CD4-positive, alpha-beta T cell treated with Interleukin-21 for 1 hour (primary cell): ENCODE measurements around the gene MAP3K15.
A peak's percentile ranks its signal among the peaks of the same experiment; 100 is the strongest.

Experiments
- DNase-seq: peaks from one replicate; pipeline ENCODE4 v3.0.0-alpha.2; 2020

The MAP3K15 gene

DNA sequence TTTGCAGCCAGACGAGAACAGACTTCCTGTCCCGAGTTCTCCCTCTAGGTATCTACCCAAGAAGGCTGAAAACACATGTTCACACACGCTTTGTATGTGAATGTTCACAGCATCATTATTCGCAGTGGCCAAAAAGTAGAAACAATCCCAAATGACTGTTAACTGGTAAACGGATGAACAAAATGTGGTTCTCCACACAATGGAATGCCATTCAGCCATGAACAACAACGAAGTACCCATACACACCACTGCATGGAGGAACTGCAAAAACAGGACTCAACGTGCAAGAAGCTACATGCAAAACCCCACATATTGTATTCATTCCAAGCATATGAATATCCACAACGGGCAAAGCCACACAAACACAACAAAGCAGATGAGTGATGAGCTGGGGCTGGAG lies 126.6 kb downstream of the MAP3K15 start:
- DNase-seq = no peak

GRCh38 chrX:19388064-19388679 lies 127.1 kb downstream of the MAP3K15 start:
- no peak for DNase-seq

DNA sequence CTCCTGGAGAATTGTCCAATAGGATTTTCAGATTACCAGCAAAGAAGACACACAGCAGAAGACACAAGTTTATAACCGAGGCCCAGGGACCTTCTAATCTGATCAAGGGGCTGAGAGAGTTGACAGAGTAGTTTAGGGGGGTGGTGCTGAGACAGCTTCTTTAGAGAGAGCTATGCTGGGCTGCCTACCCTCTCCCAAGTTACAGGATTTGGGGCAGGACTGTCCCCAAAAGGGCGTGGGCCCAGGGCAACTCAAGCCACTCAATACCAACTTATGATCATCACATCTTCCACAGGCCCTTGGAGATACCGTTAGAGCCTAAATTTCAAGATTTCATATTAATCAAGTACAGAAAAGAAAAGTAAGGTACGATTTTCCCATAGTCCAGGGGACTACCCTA lies 128.6 kb downstream of the MAP3K15 start:
- DNase-seq = no peak

DNA sequence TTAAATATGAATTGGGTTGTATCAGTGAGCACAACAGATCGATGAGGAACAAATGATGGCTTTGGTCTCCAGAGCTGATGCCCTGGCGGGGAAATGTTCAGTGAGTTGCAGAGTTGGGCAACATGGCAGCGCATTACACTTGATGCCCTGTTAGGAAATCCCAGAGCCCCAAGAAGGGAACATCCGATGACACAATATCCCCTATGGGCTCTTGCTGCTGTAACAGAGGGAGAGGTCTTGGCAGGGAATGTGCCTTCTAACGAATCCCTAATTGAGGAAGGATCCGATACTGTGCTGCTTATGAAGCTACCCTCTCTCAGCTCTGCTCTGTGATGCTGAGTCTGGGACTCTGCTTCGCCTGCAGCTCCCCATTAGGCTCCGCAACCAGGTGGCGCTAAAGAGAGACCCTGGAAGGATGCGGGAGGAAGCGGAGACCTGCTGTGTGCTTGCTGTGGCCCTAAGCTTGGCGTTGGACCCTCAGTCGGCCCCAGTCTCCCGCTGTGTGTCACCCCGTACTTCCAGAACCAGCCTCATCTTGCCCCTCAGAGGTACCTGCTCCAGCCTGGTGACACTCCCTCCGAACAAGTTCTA lies 132.7 kb downstream of the MAP3K15 start:
- DNase-seq = peak; percentile 48

DNA sequence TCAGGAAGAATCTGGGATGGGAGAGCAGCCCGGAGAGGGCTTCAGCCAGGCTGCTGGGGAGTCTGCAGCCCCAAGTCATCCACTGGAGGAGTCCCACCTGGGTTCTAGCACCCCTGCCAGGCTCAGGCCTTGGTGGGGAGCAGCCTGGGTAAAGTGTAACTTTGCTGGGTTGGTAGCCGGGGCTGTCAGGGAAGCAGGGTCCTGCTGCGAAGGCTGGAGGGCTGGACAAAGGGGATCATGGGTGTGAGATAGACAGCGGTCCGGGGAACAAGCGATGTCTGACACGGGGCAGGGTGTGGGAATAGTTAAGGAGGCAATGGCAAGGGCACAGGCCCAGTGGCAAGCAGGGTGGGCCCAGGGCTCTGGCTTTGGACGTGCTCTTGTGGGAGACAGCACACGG lies 134.0 kb downstream of the MAP3K15 start:
- no peak for DNase-seq

- no peak for DNase-seq
Observed at GRCh38 chrX:19377799-19378198, 137.5 kb downstream of the MAP3K15 start.

- no peak for DNase-seq
Observed at GRCh38 chrX:19375546-19375945, 139.8 kb downstream of the MAP3K15 start.

GRCh38 chrX:19373351-19373891 lies 141.9 kb downstream of the MAP3K15 start:
- no peak for DNase-seq

DNA sequence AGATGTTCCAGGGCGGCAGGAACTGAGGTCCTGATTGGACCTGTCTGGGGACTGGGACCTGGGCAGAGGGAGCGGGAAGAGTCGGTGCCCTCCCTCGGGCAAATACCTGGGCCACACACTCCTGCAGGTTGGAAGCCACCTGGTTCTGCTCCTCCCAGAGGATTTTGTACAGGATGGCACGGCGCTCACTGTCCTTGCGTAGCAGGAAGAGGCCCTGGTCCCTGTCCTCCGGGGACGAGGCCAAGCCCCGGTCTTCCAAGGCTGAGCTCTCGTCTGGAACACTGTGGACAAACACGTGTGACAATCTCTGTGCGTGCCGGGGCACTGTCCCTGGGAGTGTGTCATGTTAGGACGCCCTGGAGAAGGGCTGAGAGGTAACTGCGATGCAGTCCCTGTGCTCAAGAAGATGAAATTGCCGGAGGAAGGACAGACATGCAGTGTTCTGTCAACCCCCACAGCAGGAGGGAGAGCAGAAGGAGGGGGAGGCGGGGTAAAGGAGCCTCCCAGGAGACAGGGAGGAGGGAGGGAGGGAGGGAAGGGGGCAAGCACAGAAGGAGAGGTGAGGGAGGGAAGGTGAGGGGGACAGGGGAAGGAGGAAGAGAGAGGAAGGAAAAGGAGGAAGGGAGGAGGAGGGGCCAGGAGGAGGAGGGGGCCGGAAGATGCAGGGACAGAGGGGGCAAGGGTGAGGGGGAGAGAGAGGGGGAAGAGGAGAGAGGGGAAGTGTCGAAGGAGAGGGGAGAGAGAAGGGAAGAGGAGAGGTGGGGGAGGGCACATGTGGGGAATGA lies 142.6 kb downstream of the MAP3K15 start:
- DNase-seq = no peak

DNA sequence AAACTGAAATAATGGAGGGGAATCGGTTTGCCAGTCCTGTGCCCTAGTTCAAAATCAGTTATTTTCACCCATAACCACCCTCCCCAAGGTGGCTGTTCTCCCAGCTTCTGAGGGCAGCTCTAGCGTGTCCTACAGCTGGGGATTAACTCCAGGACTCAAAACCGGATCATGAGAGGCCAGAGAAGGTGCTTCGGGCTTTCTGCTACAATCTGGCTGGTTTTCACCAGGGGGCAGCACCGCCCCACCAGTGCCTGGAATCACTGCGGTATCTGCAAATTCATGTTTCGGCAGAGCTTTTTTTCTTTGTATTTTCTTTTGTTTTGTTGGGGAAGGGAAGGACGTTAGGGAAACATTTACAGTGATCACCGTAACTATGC lies 143.2 kb downstream of the MAP3K15 start:
- DNase-seq = peak; percentile 63

GRCh38 chrX:19370061-19370460 lies 145.2 kb downstream of the MAP3K15 start:
- no peak for DNase-seq

- no peak for DNase-seq
Observed at GRCh38 chrX:19368576-19368975, 146.7 kb downstream of the MAP3K15 start.

GRCh38 chrX:19361701-19362100 lies 153.6 kb downstream of the MAP3K15 start:
- DNase-seq = no peak

DNA sequence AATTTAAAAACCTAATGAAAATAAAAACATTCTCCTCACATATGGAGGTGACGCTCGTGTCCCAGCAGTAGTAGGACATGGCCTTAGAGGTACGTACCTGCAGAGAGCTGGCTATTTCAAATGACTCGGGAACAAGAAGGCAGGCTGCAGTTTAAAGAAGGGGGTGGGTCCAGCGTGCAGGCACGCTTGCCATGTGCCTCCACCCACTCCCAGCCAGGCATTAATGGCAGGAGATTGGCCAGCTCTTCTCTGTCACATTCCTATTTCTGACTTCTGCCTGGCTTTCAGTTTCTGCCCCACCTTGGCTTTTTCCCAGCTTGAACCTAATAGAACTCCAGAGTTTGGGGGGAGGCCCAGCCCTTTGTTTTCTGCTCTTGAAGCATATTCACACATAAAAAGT lies 154.4 kb downstream of the MAP3K15 start:
- no peak for DNase-seq

- DNase-seq = no peak
Observed at GRCh38 chrX:19358521-19358920, 156.8 kb downstream of the MAP3K15 start.

GRCh38 chrX:19354625-19355024 lies 160.7 kb downstream of the MAP3K15 start:
- no peak for DNase-seq

DNA sequence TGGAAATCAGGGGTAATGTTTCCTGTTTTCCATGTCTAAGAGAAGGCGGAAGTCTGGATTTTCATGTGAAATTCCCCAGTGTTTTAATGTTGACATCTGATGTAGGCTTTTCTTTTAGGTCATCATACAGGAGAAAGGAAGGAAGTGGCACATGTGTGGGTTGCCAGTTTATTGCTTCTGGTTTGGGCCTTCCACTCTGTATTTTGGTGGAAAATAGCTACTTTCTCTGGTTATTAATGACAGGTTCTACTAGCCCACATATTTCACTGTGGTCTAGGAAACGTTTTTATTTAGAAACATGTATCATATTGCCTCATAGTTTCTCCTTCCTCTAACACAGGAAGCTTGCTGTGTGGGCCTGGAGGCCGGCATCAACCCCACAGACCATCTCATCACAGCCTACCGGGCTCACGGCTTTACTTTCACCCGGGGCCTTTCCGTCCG lies 164.3 kb downstream of the MAP3K15 start:
- peak; percentile 13 for DNase-seq

DNA sequence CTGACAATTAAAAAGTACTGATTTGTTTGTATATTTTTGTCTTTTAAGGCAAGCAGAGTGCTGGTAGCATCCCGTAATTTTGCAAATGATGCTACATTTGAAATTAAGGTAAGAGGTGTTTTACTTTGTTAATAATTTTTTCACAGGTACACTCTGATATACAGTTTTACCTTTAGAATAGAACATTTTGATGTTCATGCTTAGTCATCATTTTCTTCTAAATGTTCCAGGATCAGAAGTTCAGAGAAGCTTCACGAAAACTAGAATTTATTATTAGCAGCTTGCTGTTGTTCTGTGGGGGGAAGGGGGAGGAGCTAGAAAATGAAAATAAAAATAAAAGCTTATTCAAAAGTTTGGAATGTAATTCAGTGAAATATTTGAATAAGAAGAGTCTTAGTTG lies 166.0 kb downstream of the MAP3K15 start:
- no peak for DNase-seq

DNA sequence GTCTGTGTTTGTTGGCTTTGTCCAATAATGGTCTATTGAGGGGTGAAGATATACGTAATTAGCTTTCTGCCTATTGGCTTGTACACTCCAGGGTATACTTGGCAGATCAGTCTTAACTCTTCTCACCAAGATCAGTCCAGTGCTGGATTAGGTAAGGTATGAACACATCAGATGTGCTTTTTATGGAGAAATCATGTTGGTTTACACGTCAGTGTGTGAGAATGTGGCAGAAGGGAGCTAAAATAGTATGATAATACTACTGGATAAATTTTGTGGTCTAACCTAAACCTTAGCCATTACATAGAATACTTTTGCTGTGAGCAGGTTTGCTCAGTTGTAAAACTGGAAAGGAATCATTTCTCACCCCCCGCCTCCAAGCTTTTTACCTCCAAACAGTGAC lies 167.4 kb downstream of the MAP3K15 start:
- no peak for DNase-seq

- DNase-seq = no peak
Observed at GRCh38 chrX:19344661-19345060, 170.6 kb downstream of the MAP3K15 start.

DNA sequence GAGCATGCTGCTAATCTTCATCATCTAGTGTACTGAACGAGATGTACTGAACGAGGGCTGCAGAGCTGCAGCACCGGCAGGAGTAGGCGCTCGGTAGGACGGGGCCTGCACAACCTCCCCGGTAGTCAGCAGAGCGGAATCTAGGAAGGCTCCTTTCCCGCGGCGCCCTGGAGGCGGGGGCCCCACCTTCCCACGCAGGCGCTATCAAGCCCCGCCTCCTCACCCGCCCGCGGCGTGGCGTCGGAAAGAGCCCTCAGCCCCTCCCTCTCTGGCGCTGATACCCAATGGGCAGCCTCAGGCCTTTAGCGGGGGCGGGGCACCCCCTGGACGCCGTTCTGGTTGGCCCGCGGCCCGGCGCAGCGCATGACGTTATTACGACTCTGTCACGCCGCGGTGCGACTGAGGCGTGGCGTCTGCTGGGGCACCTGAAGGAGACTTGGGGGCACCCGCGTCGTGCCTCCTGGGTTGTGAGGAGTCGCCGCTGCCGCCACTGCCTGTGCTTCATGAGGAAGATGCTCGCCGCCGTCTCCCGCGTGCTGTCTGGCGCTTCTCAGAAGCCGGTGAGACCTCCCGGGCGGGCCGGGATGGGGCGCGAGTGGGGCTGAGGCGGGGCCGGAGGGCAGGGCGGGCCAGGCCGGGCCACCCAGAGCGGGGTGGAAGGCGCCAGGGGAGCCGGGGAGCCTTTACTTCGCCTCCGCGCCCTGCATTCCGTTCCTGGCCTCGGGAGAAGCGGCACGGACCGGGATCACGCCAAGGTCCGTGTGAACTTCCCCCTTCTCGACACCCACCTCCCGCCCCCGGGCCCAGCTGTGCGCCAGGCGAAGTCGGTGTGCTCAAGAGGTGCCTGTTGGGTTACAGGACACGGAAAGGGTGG lies 171.5 kb downstream of the MAP3K15 start, which contains the start of gene PDHA1:
TSS of gene PDHA1 (plus strand) at position 393 of the 874 bp plus-strand sequence. CDS start at position 504, 111 bp downstream.
- DNase-seq = peak; percentile 93

DNA sequence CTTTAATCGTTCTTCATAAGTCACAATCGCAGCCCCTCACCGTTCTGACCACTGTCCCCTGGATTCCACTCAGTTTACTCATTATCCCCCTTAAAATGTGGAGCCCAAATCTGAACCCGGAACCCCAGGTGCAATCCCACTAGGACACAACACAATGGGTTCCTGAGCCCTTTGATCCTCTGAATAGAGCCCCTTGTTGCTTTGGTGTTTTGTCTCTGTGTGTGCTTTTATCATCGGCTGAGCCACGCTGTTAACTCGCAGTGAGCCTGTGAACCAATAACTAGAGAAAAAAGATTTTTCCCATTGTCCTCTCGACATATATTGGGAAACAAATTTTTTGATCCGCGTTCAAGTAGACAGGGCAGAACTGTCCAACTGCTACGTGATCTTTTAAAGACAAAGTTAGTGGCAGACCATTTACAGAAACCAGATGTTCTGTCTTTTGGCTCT lies 172.2 kb downstream of the MAP3K15 start:
- DNase-seq = no peak
